H9 (cell line): ENCODE data around the gene COL8A2. TPM values are rescaled to one million over a fixed set of nuclear protein-coding genes. Genes with fewer than 3 reads are reported as not detected.

ENCODE experiments used
- DNase-seq: peaks from one replicate; pipeline ENCODE4 v3.0.0-alpha.2; 2017
- H2AFZ ChIP-seq: one replicate; pipeline ENCODE4 v1.6.1; 2013; ENCODE audit warnings: mild to moderate bottlenecking, low read length, control low read depth, moderate library complexity
- H2AK5ac ChIP-seq: 2 replicates; pipeline ENCODE4 v1.6.1; 2013; ENCODE audit warnings: low read length, control low read depth, mixed read lengths; ENCODE audit not compliant: insufficient read length
- H2BK120ac ChIP-seq: one replicate; pipeline ENCODE4 v1.6.1; 2013; ENCODE audit warnings: low read depth, mild to moderate bottlenecking, low read length, control low read depth, inconsistent platforms; ENCODE audit not compliant: poor library complexity, severe bottlenecking
- H2BK12ac ChIP-seq: 2 replicates; pipeline ENCODE4 v1.6.1; 2013; ENCODE audit warnings: low read length, control low read depth, mixed read lengths, low read depth; ENCODE audit not compliant: insufficient read length
- H2BK15ac ChIP-seq: 2 replicates; pipeline ENCODE4 v1.6.1; 2013; ENCODE audit warnings: low read depth, low read length, control low read depth
- H2BK20ac ChIP-seq: one replicate; pipeline ENCODE4 v1.6.1; 2013; ENCODE audit warnings: low read depth, mild to moderate bottlenecking, low read length, control low read depth, inconsistent platforms; ENCODE audit not compliant: poor library complexity, severe bottlenecking
- H2BK5ac ChIP-seq: 2 replicates; pipeline ENCODE4 v1.6.1; 2013; ENCODE audit warnings: low read length, control low read depth, mixed read lengths; ENCODE audit not compliant: insufficient read length
- H3K14ac ChIP-seq: 2 replicates; pipeline ENCODE4 v1.6.1; 2013; ENCODE audit warnings: low read length, control low read depth; ENCODE audit not compliant: insufficient read depth
- H3K18ac ChIP-seq: 2 replicates; pipeline ENCODE4 v1.6.1; 2013; ENCODE audit warnings: low read depth, mild to moderate bottlenecking, mixed read lengths, low read length, control low read depth; ENCODE audit not compliant: insufficient read length
- H3K23ac ChIP-seq: 2 replicates; pipeline ENCODE4 v1.6.1; 2013; ENCODE audit warnings: low read length, control low read depth, mixed read lengths, low read depth; ENCODE audit not compliant: insufficient read length
- H3K23me2 ChIP-seq: 2 replicates; pipeline ENCODE4 v1.6.1; 2013; ENCODE audit warnings: low read depth, mild to moderate bottlenecking, mixed read lengths, low read length, control low read depth; ENCODE audit not compliant: insufficient read length, poor library complexity, severe bottlenecking
- H3K27ac ChIP-seq: 2 replicates; pipeline ENCODE4 v1.5.1; 2013; ENCODE audit warnings: low read length, control low read depth, mixed read lengths, low read depth; ENCODE audit not compliant: insufficient read length
- H3K27me3 ChIP-seq: 2 replicates; pipeline ENCODE4 v1.6.1; 2013; ENCODE audit warnings: low read length, control low read depth, inconsistent platforms; ENCODE audit not compliant: insufficient read depth
- H3K4ac ChIP-seq: 2 replicates; pipeline ENCODE4 v1.6.1; 2013; ENCODE audit warnings: low read depth, mild to moderate bottlenecking, control low read depth, inconsistent platforms, low read length, moderate library complexity
- H3K4me1 ChIP-seq: 2 replicates; pipeline ENCODE4 v1.6.1; 2013; ENCODE audit warnings: low read length, control low read depth, inconsistent platforms; ENCODE audit not compliant: insufficient read depth
- H3K4me2 ChIP-seq: 2 replicates; pipeline ENCODE4 v1.6.1; 2013; ENCODE audit warnings: low read length, control low read depth, mixed read lengths; ENCODE audit not compliant: insufficient read length, insufficient read depth
- H3K56ac ChIP-seq: 2 replicates; pipeline ENCODE4 v1.6.1; 2013; ENCODE audit warnings: low read depth, mild to moderate bottlenecking, mixed read lengths, low read length, control low read depth; ENCODE audit not compliant: insufficient read length
- H3K79me1 ChIP-seq: 2 replicates; pipeline ENCODE4 v1.6.1; 2013; ENCODE audit warnings: low read depth, mild to moderate bottlenecking, moderate library complexity, low read length, control low read depth, inconsistent platforms; ENCODE audit not compliant: insufficient read depth, poor library complexity, severe bottlenecking
- H3K79me2 ChIP-seq: 2 replicates; pipeline ENCODE4 v1.6.1; 2013; ENCODE audit warnings: low read length, control low read depth, inconsistent platforms; ENCODE audit not compliant: insufficient read depth
- H3K9ac ChIP-seq: 2 replicates; pipeline ENCODE4 v1.6.1; 2013; ENCODE audit warnings: low read length, control low read depth, mixed read lengths; ENCODE audit not compliant: insufficient read length; ENCODE audit errors: extremely low read depth
- H3K9me3 ChIP-seq: one replicate; pipeline ENCODE4 v1.6.1; 2013; ENCODE audit warnings: low read depth, low read length, inconsistent platforms; ENCODE audit not compliant: control insufficient read depth
- H3T11ph ChIP-seq: one replicate; pipeline ENCODE4 v1.6.1; 2013; ENCODE audit warnings: mild to moderate bottlenecking, low read length, control low read depth, inconsistent platforms
- H4K20me1 ChIP-seq: one replicate; pipeline ENCODE4 v1.6.1; 2013; ENCODE audit not compliant: control insufficient read depth, insufficient read length, insufficient read depth
- H4K5ac ChIP-seq: 2 replicates; pipeline ENCODE4 v1.6.1; 2013; ENCODE audit warnings: low read depth, mild to moderate bottlenecking, mixed read lengths, low read length, control low read depth; ENCODE audit not compliant: insufficient read length
- H4K8ac ChIP-seq: replicated peaks from 2 replicates; pipeline ENCODE4 v1.6.1; 2013; ENCODE audit warnings: low read length, control low read depth, mixed read lengths, low read depth; ENCODE audit not compliant: insufficient read length
- H4K91ac ChIP-seq: 2 replicates; pipeline ENCODE4 v1.6.1; 2013; ENCODE audit warnings: low read depth, mild to moderate bottlenecking, moderate library complexity, mixed read lengths, low read length, control low read depth; ENCODE audit not compliant: insufficient read length
- H3K27ac Mint-ChIP-seq, 3 experiments: 2 replicates in 2 of 3; 3 replicates in 1 of 3; pipeline ENCODE4 v1.8.0; 2020 to 2021; ENCODE audit warnings: mixed read lengths in 3 of 3, mild to moderate bottlenecking in 1 of 3, moderate library complexity in 1 of 3
- H3K27me3 Mint-ChIP-seq: 2 replicates; pipeline ENCODE4 v1.8.0; 2021; ENCODE audit warnings: low read depth, mild to moderate bottlenecking, moderate library complexity, mixed read lengths
- H3K36me3 Mint-ChIP-seq, 3 experiments: 2 replicates in 2 of 3; 3 replicates in 1 of 3; pipeline ENCODE4 v1.8.0; 2020 to 2021; ENCODE audit warnings: low read depth in 3 of 3, mixed read lengths in 3 of 3; ENCODE audit not compliant: insufficient read depth in 1 of 3
- H3K4me1 Mint-ChIP-seq, 2 experiments: 2 replicates each; pipeline ENCODE4 v1.8.0; 2020; ENCODE audit warnings: mixed read lengths in 2 of 2
- H3K4me3 Mint-ChIP-seq, 2 experiments: 2 replicates in 1 of 2; 3 replicates in 1 of 2; pipeline ENCODE4 v1.8.0; 2020 to 2021; ENCODE audit warnings: mild to moderate bottlenecking in 2 of 2, mixed read lengths in 2 of 2, moderate library complexity in 1 of 2
- H3K9me3 Mint-ChIP-seq, 2 experiments: 2 replicates in 1 of 2; 3 replicates in 1 of 2; pipeline ENCODE4 v1.8.0; 2020; ENCODE audit warnings: mild to moderate bottlenecking in 2 of 2, mixed read lengths in 2 of 2, moderate library complexity in 1 of 2
- CTCF ChIP-seq: fragments of 200-600 bp; sonication (generic); conservative IDR thresholded peaks from 3 replicates; pipeline ENCODE4 v1.8.0; 2021; ENCODE audit warnings: antibody characterized with exemption, mild to moderate bottlenecking
- WGBS: extraction: QIAGEN DNeasy Blood & Tissue Kit; methylation state at CpG from one replicate; pipeline ENCODE4 v1.1.7; 2013; ENCODE audit warnings: missing lambda C conversion rate, low lambda C conversion rate, mixed read lengths; ENCODE audit not compliant: insufficient read length; ENCODE audit errors: extremely low coverage; 5-methylcytosine and 5-hydroxymethylcytosine counted together
- total RNA-seq: library from RNA; stranded (reverse); gene quantifications from 2 replicates; pipeline ENCODE4 v1.2.1, GENCODE V29; 2021

The COL8A2 gene
- total RNA-seq, 1 experiment from 2014 or later, result 1.5 TPM

- Mint-ChIP-seq H3K9me3 (no peaks in the 10 kb centered on the region; a peak in 1 of 5 replicates), H3K36me3 (peaks cover 9 to 36% (median 24%) of the 10 kb centered on the region in 3 experiments), H3K27me3 (no peaks in the 10 kb centered on the region), H3K27ac (no peak overlapping the region), H3K4me3 (no peak overlapping the region), H3K4me1 (peaks cover 0 to 3% of the 10 kb centered on the region in 2 experiments; a peak in 2 of 4 replicates)
- Histone ChIP-seq H3K27ac (no peak overlapping the region), H3K56ac (no peak overlapping the region), H4K91ac (no peak overlapping the region), H4K5ac (no peak overlapping the region), H3K79me1 (no peaks in the 10 kb centered on the region), H2BK5ac (no peak overlapping the region), H2AK5ac (no peak overlapping the region), H3K79me2 (0 out of 2 replicates have a peak, but pooled peaks cover 3% of the 10 kb centered on the region), H4K20me1 (no peaks in the 10 kb centered on the region), H2BK120ac (no peak overlapping the region), H3K23ac (no peak overlapping the region), H2BK12ac (no peak overlapping the region), H3K23me2 (no peaks in the 10 kb centered on the region), H2AFZ (no peak overlapping the region), H2BK15ac (no peak overlapping the region), H2BK20ac (no peak overlapping the region), H3K18ac (no peak overlapping the region), H3T11ph (no peak overlapping the region), H3K9me3 (no peaks in the 10 kb centered on the region), H3K4me1 (no peaks in the 10 kb centered on the region), H3K9ac (no peak overlapping the region), H3K14ac (no peak overlapping the region), H3K4me2 (no peak overlapping the region), H3K4ac (no peak overlapping the region), H3K27me3 (no peaks in the 10 kb centered on the region), H4K8ac (no peak overlapping the region)
- no peak for TF ChIP-seq CTCF
- no CpG with 5 or more reads among the region's 1 CpG for WGBS
- DNase-seq, result no peak
These were observed 17.1 kb upstream of the COL8A2 start for GRCh38 chr1:36142121-36142520.
